GM18951 (cell line): ENCODE measurements around the gene KIAA1755.

Source experiments
- POLR2A ChIP-seq: IDR thresholded peaks from 4 replicates; pipeline ENCODE4 v1.6.1; 2011; ENCODE audit warnings: mild to moderate bottlenecking; ENCODE audit not compliant: insufficient read length, insufficient read depth; ENCODE audit errors: extremely low read depth
- in situ Hi-C: fragments of 300-500 bp; cut with MboI; formaldehyde crosslinking; loops from one replicate; pipeline ENCODE4 v1.12.0; 2022; ENCODE audit warnings: low sequenced_read_pairs, mixed read lengths, inconsistent platforms; ENCODE audit not compliant: unreplicated experiment

KIAA1755 gene, protein sequence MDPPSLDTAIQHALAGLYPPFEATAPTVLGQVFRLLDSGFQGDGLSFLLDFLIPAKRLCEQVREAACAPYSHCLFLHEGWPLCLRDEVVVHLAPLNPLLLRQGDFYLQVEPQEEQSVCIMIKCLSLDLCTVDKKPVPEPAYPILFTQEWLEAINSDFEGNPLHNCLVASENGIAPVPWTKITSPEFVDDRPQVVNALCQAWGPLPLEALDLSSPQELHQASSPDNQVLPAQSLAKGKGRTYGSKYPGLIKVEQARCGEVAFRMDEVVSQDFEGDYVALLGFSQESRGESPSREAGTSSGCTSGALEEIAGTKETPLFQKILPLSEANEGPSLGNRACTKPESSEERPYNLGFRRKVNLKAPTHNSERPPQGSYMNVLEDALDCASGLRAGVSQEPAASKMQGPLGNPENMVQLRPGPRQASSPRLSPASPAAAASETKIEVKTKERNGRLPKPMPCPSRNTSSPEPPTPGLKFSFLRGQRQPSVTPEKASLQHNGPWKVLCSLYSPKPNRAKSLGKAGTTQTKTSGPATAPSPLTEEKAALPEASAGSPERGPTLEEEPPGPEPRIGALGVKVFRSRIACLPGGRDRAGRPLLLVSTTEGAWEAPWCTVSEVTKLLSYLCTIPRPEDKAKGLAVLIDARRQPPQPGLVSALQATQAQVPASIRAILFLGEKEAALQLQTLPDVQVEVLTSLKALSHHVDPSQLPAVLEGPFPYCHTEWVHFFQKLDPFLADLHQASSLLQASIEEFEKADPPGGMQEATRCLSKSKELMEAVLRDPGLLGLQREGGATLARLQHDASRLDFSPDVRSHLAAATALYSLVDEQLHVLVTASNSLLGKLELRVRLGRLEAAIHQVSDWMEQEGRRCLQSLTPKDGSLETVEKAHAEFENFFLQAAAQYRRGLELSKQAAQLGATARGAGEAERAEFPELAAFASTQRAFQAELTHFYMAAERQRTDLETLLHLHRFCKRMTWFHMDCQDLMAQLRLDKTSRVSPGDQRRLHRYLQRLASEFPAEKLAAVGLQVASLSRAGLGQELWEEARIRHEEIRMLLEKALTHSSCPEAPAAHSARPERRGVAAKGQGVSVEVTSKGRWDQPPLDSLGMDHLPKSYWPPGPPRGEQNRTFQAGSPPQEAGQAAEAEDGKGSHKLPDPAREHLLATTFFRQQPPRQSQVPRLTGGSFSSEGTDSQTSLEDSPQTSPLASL

DNA sequence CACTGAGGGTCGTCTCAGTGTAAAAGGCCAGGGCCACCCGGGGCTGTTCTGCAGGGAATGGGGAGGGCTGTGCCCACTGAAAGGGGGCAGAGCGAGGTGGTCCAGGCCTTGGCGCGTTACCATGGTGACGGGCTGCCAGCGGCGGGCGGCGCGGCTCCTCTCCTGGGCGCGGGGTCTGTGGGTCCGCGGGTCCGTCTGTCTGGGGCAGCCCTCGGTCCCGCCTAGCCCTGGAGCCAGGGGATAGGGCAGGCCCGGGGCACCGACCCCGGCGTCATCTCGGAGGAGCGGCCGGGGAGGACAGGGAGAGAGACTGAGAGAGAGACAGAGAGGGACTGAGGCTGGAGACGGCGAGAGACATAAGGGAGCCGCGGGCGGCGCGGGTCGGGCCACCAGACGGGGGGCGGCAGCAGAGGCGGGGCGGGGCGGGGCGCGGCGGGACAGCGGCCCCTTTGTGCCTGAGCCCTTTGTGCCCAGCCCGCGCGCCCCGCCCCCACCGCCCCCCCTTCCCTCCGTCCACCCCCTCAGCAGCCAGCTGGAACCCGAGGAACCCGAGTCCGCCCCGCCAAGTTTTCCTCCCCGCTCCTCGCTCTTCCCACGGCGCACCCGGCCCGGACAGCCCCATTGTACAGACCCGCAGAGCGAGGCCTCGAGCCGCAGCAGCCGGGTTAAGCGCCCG, at the start of gene KIAA1755:
Gene KIAA1755, minus strand, starts transcription at position 358 of the 676 bp plus-strand sequence. Its CDS starts 235 bp downstream, at position 123.
- no peak for TF ChIP-seq POLR2A
- in situ Hi-C loops = no loop called here

DNA sequence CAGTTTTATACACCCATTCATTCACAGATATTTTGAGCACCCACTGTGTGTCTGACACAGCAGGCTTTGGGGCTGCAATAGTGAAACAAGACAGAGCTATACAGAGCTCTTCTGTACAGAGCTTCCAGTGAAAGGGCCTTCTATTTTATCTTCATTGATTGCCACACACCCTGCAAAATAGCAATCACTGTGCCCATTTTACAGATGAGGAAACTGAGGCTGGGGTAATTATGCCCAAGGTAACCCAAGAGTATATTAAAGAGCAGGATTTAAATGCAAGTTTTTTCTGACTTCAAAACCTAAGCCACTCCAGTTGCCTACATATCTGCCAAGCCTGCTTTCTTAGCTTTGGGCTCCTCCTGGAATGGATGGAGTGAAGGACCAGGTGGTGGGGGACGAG, 47.9 kb upstream of the KIAA1755 start:
- TF ChIP-seq POLR2A = no peak
- in situ Hi-C loops = no loop called here

DNA sequence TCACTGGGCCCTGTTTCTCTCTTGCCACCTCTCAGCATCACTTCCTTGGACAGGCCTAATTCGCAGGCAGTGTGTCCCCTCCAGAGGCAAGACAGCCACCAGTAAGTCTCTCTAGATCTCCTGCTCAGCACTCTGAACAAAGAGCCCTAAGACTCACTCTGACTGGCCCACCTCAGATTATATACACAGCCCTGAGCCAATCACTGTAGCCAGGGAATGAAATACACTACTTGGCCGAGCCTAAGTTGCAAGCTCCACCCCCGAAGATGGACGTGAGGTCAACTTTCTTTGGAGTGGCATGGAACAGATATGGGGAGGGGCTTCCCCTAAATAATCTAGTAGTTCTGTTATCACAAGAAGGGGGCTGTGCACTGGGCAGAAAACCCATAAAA, 47.5 kb upstream of the KIAA1755 start:
- in situ Hi-C loops = no loop called here
- no peak for TF ChIP-seq POLR2A

DNA sequence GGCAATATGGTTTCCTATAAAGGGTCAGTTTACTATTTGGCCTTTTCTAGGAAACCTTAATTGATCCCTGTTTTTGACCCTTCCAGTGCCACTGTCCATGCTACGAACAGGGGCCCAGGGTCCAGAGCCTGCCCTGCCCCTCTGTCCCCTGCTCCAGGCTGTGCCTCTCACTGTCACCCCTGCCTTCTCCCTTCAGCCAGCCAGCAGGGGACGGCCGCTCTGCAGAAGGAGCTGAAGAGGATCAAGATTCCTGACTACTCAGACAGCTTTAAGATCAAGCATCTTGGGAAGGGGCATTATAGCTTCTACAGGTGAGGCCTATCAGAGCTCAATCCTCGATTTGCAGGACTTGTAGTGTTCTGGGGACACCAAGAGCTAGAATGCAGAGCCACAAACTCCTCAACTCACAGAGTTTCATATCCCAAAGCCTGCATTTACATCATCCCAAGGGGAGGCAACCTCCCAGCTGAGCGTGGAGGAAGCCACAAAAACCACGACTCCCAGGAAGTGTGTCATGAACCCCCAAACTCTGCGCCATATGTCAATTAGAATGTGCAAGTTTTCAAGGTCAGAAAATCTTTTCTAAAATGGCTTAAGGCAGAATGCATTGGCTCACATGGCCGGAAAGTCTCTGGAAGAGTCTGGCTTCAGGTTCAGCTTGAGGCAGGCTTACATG, 47.0 kb upstream of the KIAA1755 start:
- no peak for TF ChIP-seq POLR2A

DNA sequence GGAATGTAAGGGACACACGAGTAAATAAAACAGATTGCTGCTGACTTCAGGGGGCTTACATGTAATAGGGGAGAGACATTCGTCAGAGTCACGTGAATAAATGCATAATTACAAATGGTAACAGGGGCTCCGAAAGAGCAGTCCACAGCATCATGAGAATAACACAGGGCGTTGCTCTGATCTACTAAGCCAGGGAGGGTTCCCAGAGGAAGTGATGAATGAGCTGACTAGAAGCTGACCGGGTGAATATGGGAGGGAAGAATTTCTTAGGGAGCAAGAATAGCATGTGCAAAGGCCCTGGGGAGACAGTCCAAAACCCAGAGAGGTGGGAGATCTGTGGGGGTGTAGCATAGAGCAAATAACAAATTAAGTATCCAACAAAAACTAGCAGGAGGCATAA, 45.8 kb upstream of the KIAA1755 start:
- no peak for TF ChIP-seq POLR2A
- in situ Hi-C loops = no loop called here

More for the DNA sequence above, 47.0 kb upstream of the KIAA1755 start:
- in situ Hi-C loops = no loop called here

DNA sequence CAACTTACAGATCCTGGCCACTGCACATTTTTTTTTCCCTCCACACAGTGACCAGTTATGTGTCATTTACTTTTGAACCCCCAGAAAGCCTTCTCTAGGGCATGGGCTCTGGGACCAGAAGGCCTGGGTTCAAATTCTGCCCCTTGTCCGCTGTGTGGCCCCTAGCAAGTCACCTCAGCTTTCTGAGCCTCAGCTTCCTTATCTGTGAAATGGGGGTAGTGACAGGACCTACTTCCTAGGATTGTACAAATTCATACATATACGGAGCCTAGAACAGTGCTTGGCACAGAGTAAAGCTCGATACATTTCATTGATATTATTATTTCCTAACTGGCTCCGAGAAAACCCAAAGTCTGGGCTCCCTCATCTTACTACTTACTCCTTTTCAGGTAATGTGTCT, 45.0 kb upstream of the KIAA1755 start:
- in situ Hi-C loops = no loop called here
- no peak for TF ChIP-seq POLR2A

DNA sequence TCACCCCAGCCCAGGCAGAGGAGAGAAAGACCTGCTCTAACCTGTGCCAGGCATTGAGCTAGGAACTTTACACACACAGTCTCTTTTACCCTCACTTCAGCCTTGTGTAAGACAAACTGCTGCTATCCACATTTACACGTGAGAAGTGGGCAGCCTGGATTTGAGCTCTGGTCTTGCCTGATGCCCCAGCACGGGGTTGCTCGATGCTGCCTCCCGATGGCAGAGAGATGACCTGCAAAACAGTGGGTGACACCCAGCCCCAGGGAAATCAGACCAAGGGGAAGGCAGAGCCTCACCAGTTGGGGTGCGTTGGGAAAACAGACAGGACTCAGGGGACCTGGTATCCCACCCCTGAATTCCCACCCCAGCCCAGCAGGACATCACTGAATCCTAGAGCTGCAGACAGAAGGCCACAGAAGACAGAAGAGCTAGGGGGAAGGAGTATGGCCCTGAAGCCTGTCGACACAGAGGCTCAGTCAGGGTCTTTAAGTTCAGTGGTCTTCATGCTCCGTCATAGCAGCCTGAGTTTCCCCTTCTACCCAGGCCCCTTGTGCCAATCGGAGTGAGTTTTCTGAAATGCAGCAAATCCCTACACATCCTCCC, 44.4 kb upstream of the KIAA1755 start:
- in situ Hi-C loops = no loop called here
- TF ChIP-seq POLR2A = no peak

DNA sequence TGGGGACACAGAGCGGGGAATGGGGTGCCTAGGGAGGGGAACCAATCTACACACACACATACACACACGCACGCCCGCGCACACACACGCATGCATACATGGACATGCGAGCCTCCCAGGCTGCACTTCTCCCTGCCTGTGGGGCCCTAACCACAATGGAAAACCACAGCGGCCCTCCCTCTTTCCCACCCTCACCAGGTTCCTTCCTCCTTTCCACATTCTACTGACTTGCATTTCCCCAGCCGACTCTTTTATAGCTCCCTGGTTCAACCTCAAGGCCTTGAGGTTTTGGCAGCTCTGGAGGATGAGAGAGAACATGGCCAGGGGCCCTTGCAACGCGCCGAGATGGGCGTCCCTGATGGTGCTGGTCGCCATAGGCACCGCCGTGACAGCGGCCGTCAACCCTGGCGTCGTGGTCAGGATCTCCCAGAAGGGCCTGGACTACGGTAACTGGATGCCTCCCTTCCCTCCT, 43.4 kb upstream of the KIAA1755 start, which contains the start of gene BPI:
Gene BPI, plus strand, starts transcription at position 249 of the 472 bp plus-strand sequence. Its CDS starts 68 bp downstream, at position 317.
- no peak for TF ChIP-seq POLR2A
- in situ Hi-C loops = no loop called here

DNA sequence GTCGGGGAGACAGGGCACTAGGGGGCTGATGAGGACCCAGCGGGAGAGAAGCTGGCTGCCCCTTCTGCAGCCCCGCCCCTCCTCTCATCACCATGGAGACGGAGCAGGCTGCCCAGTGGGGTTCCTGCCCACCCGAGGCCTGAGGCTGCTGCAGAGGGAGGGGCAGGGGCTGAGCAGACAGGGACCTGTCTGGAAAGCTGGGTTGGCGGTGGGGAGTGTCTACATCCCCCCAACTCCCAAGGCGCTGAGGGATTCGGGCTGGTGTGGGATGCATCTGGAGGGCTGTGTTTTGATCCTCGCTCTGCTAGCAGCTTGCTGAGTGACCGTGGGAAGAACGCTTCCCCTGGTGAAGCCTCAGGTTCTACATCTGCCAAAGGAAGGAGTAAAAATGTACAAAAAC, 42.3 kb upstream of the KIAA1755 start:
- TF ChIP-seq POLR2A = no peak
- in situ Hi-C loops = no loop called here

DNA sequence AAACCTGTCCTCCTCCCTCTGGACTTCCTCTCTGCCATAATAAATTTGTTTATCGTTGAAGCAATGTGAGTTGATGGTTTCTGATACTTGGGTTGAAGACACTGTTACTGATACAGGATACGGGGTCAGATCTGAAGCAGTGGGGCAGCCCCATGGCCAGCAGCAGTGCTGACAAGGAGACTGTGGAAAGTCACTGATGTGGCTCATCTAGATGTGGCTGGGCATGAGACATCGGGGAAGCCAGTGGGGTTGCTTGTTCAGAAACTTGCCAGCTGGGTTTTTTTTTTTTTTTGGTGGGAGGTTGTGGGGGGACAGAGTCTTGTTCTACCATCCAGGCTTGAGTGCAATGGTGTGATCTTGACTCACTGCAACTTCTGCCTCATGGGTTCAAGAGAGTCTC, 40.8 kb upstream of the KIAA1755 start:
- TF ChIP-seq POLR2A = no peak
- in situ Hi-C loops = no loop called here

DNA sequence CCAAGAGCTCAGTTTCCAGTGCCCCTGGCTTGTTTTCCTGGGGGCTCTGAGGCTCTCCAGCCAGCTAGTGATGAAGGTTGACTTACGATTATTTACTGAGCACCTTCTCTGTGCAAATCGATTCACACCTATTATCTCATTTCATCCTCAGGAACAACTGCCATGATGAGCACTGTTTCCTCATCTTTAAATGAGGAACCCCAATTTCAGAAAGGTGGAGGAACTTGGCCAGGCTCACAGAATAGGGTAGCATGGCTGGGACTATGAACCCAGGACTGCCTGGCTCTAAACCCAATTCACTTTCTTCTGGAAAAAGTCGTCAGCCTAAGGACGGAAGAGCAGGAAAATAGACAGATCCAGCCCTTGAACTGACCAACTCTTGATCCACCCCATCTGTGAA, 39.9 kb upstream of the KIAA1755 start:
- in situ Hi-C loops = no loop called here
- TF ChIP-seq POLR2A = no peak
